ENCODE measurements around the gene COL13A1. TPM values are rescaled to one million over a fixed set of nuclear protein-coding genes. Genes with fewer than 3 reads are reported as not detected.

Gene COL13A1
- total RNA-seq, 1 donor from 2014 or later, result 0.43 TPM

DNA sequence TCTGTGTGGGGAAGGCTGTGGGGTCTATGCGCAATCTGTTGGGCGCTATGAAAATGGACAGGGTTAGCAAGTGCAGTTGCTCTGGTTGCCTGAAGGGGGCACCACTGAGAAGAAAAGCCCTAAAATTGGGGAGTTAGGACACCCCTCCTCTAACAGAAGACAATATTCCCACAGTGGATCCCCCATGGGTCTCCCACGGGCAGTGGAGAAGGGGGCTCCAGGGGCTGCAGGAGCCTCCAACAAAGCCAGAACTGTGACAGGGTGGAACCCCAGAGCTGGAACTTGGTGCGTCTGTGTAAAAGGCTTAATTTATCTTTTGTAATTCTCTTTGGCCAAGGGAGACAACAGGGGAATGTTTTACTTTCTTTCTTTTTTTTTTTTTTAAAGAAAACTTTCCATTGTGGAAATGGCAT is 12.5 kb upstream of the COL13A1 start:
- Mint-ChIP-seq H3K9me3 (ENCODE audit: low read depth) (no peaks in the 10 kb centered on the region), H3K27ac (no peak overlapping the region), H3K27me3 (peaks cover 27% of the 10 kb centered on the region), H3K4me3 (ENCODE audit: low read depth) (no peak overlapping the region), H3K36me3 (ENCODE audit: insufficient read depth) (no peaks in the 10 kb centered on the region), H3K4me1 (ENCODE audit: low read depth) (no peaks in the 10 kb centered on the region)
- no peak for DNase-seq (ENCODE audit: low spot score, unreplicated experiment)
- TF ChIP-seq, protein P1, sequence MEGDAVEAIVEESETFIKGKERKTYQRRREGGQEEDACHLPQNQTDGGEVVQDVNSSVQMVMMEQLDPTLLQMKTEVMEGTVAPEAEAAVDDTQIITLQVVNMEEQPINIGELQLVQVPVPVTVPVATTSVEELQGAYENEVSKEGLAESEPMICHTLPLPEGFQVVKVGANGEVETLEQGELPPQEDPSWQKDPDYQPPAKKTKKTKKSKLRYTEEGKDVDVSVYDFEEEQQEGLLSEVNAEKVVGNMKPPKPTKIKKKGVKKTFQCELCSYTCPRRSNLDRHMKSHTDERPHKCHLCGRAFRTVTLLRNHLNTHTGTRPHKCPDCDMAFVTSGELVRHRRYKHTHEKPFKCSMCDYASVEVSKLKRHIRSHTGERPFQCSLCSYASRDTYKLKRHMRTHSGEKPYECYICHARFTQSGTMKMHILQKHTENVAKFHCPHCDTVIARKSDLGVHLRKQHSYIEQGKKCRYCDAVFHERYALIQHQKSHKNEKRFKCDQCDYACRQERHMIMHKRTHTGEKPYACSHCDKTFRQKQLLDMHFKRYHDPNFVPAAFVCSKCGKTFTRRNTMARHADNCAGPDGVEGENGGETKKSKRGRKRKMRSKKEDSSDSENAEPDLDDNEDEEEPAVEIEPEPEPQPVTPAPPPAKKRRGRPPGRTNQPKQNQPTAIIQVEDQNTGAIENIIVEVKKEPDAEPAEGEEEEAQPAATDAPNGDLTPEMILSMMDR (IDR thresholded peaks at IDR 0.05; ENCODE audit: unreplicated experiment), result peak; percentile 61

- DNase-seq (ENCODE audit: low spot score, unreplicated experiment), result no peak
- Mint-ChIP-seq H3K4me3 (ENCODE audit: low read depth) (no peak overlapping the region), H3K36me3 (ENCODE audit: insufficient read depth) (no peaks in the 10 kb centered on the region), H3K4me1 (ENCODE audit: low read depth) (no peaks in the 10 kb centered on the region), H3K9me3 (ENCODE audit: low read depth) (no peaks in the 10 kb centered on the region), H3K27me3 (peaks cover 17% of the 10 kb centered on the region), H3K27ac (no peak overlapping the region)
- TF ChIP-seq, protein P1 (IDR thresholded peaks at IDR 0.05; ENCODE audit: unreplicated experiment), result no peak
These were observed 9.9 kb upstream of the COL13A1 start for GRCh38 chr10:69791812-69792211.

DNA sequence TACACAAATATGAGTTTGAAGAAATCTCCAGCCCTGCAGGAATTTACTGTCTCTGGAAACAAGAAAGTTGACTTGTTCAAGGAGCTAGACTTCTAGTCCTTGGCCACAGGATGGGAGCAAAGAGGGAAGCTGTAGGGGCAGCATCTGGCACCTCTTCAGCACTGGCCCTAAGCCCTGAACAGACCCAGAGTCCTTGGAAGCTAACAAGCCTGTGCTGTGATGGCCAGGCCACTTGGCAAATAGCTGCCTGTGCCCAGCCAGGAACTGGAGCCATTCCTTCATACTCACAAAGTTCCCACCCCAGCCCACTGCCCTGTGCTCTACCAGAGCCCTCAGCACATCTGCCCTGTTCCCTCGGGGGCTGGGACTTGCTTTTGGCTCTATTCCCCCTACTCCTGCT is 9.4 kb upstream of the COL13A1 start:
- Mint-ChIP-seq H3K27me3 (peaks cover 21% of the 10 kb centered on the region), H3K36me3 (ENCODE audit: insufficient read depth) (no peaks in the 10 kb centered on the region), H3K4me3 (ENCODE audit: low read depth) (no peak overlapping the region), H3K27ac (no peak overlapping the region), H3K4me1 (ENCODE audit: low read depth) (no peaks in the 10 kb centered on the region), H3K9me3 (ENCODE audit: low read depth) (no peaks in the 10 kb centered on the region)
- TF ChIP-seq, protein P1 (IDR thresholded peaks at IDR 0.05; ENCODE audit: unreplicated experiment), result no peak
- no peak for DNase-seq (ENCODE audit: low spot score, unreplicated experiment)

DNA sequence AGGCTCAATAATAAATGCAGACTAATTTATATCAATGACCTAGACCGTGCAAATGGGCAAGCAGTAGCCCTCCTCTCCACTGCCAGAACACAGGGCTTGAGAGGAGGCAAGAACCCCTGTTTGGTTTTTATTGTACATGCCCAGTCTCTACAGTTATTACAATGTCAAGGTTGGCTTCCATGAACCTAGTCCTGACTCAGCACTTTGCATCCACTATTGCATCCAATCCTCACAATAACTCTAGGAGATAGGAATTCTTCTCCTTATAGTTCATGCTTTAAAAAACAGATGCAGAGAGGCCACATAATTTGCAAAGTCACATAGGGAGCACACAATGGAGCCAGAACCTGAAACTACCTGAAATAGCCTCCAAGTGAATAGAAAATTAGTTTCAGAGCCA is 7.0 kb upstream of the COL13A1 start:
- Mint-ChIP-seq H3K9me3 (ENCODE audit: low read depth) (no peaks in the 10 kb centered on the region), H3K4me1 (ENCODE audit: low read depth) (no peaks in the 10 kb centered on the region), H3K4me3 (ENCODE audit: low read depth) (no peak overlapping the region), H3K27ac (no peak overlapping the region), H3K36me3 (ENCODE audit: insufficient read depth) (no peaks in the 10 kb centered on the region), H3K27me3 (peaks cover 40% of the 10 kb centered on the region)
- TF ChIP-seq, protein P1 (IDR thresholded peaks at IDR 0.05; ENCODE audit: unreplicated experiment), result no peak
- DNase-seq (ENCODE audit: low spot score, unreplicated experiment), result no peak

DNA sequence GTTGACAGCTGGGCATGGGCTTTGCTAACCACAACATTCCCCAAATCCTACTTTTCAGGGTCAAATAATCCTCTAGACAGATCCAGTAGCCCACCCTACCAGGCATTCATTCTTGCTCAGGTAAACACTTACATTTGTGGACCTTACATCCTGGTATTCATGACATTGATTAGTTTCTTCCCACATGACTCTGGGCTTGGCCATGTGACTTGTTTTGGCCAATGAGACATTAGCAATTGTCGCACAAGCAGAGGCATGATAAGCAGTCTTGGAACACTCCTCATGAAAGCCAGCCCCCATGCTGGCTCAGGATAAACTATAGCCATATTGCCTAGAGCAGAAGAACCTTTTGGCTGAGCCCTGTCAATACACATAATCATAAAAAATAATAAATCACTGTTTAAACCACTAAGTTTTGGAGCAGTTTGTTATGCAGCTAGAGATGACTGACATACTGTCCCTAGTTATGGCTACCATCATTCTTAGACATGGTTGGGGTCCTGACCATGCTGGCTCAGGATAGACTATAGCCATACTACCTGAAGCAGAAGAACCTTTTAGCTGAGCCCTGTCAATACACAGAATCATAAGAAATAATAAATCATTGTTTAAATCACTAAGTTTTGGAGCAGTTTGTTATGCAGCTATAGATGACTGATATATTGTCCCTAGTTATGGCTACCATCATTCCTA is 6.3 kb upstream of the COL13A1 start:
- DNase-seq (ENCODE audit: low spot score, unreplicated experiment), result no peak
- no peak overlapping the region for H3K27ac Mint-ChIP-seq
- H3K9me3 Mint-ChIP-seq (ENCODE audit: low read depth), result no peaks in the 10 kb centered on the region
- no peaks in the 10 kb centered on the region for H3K36me3 Mint-ChIP-seq (ENCODE audit: insufficient read depth)
- H3K4me1 Mint-ChIP-seq (ENCODE audit: low read depth), result no peaks in the 10 kb centered on the region
- H3K27me3 Mint-ChIP-seq, result peaks cover 42% of the 10 kb centered on the region
- TF ChIP-seq, protein P1 (IDR thresholded peaks at IDR 0.05; ENCODE audit: unreplicated experiment), result no peak
- no peak overlapping the region for H3K4me3 Mint-ChIP-seq (ENCODE audit: low read depth)

Measured in progenitor cell of endocrine pancreas (in vitro differentiated cells).